Liver (tissue), 9 donors: ENCODE data around the gene STOX2. TPM values are rescaled to one million over a fixed set of nuclear protein-coding genes. Genes with fewer than 3 reads are reported as not detected.

Experiments used
- DNase-seq: peaks from one replicate; pipeline ENCODE4 v3.0.0-alpha.2; 2017; ENCODE audit warnings: low spot score
- H3K27ac ChIP-seq, 2 donors: one replicate each; pipeline ENCODE4 v1.7.0; 2013; ENCODE audit warnings: inconsistent platforms in 2 of 2, low read length in 2 of 2, control low read depth in 1 of 2, low read depth in 1 of 2, mild to moderate bottlenecking in 1 of 2
- H3K27me3 ChIP-seq, 4 donors: one replicate each; pipeline versions ENCODE4 v1.6.1 to v1.7.0; 2013; ENCODE audit warnings: low read length in 3 of 4, inconsistent platforms in 1 of 4, mild to moderate bottlenecking in 1 of 4, moderate library complexity in 1 of 4; ENCODE audit not compliant: control insufficient read depth in 4 of 4, insufficient read depth in 4 of 4
- H3K36me3 ChIP-seq, 4 donors: one replicate each; pipeline versions ENCODE4 v1.6.1 to v1.7.0; 2013; ENCODE audit warnings: low read length in 3 of 4, mild to moderate bottlenecking in 3 of 4, low read depth in 1 of 4, moderate library complexity in 1 of 4; ENCODE audit not compliant: control insufficient read depth in 4 of 4, insufficient read depth in 3 of 4
- H3K4me1 ChIP-seq, 4 donors: one replicate each; pipeline versions ENCODE4 v1.6.1 to v1.7.0; 2013; ENCODE audit warnings: low read length in 3 of 4, mild to moderate bottlenecking in 3 of 4, moderate library complexity in 1 of 4; ENCODE audit not compliant: control insufficient read depth in 4 of 4, insufficient read depth in 4 of 4
- H3K4me3 ChIP-seq, 3 donors: one replicate each; pipeline versions ENCODE4 v1.6.1 to v1.7.0; 2013; ENCODE audit warnings: low read length in 3 of 3, control low read depth in 1 of 3, low read depth in 1 of 3, mild to moderate bottlenecking in 1 of 3
- H3K9ac ChIP-seq, 2 donors: one replicate each; pipeline ENCODE4 v1.7.0; 2013; ENCODE audit warnings: low read length in 2 of 2, mild to moderate bottlenecking in 2 of 2, moderate library complexity in 2 of 2, control low read depth in 1 of 2, low read depth in 1 of 2
- H3K9me3 ChIP-seq, 4 donors: one replicate each; pipeline versions ENCODE4 v1.6.1 to v1.7.0; 2013; ENCODE audit warnings: low read length in 3 of 4; ENCODE audit not compliant: control insufficient read depth in 4 of 4
- ATF3 ChIP-seq: IDR thresholded peaks from 2 replicates; pipeline ENCODE4 v1.6.1; 2016; ENCODE audit warnings: antibody characterized with exemption
- CTCF ChIP-seq: fragments of 150-350 bp; IDR thresholded peaks from 2 replicates; pipeline ENCODE4 v1.5.1; 2017; ENCODE audit warnings: improper control_type of control experiment, low read depth, low read length; ENCODE audit not compliant: missing input control
- EGR1 ChIP-seq, 2 donors: IDR thresholded peaks; 2 replicates each; pipeline ENCODE4 v1.6.1; 2016 to 2018; ENCODE audit warnings: antibody characterized with exemption in 2 of 2, low read depth in 2 of 2
- FOXA1 ChIP-seq: IDR thresholded peaks from 2 replicates; pipeline ENCODE4 v1.6.1; 2016; ENCODE audit warnings: antibody characterized with exemption
- FOXA2 ChIP-seq: IDR thresholded peaks from 2 replicates; pipeline ENCODE4 v1.6.1; 2016; ENCODE audit warnings: antibody characterized with exemption
- HNF4G ChIP-seq: IDR thresholded peaks from 2 replicates; pipeline ENCODE4 v1.6.1; 2016; ENCODE audit warnings: antibody characterized with exemption
- JUND ChIP-seq, 2 donors: IDR thresholded peaks; 2 replicates each; pipeline ENCODE4 v1.6.1; 2016; ENCODE audit warnings: antibody characterized with exemption in 2 of 2
- MAX ChIP-seq: IDR thresholded peaks from 2 replicates; pipeline ENCODE4 v1.6.1; 2016; ENCODE audit warnings: antibody characterized with exemption
- NR2F2 ChIP-seq: IDR thresholded peaks from 2 replicates; pipeline ENCODE4 v1.6.1; 2016; ENCODE audit warnings: antibody characterized with exemption
- REST ChIP-seq: IDR thresholded peaks from 2 replicates; pipeline ENCODE4 v1.6.1; 2016; ENCODE audit warnings: antibody characterized with exemption, mild to moderate bottlenecking
- RXRA ChIP-seq, 2 donors: IDR thresholded peaks; 2 replicates each; pipeline ENCODE4 v1.6.1; 2017 to 2018; ENCODE audit warnings: antibody characterized with exemption in 2 of 2, mild to moderate bottlenecking in 1 of 2
- SP1 ChIP-seq: IDR thresholded peaks from 2 replicates; pipeline ENCODE4 v1.6.1; 2018; ENCODE audit warnings: antibody characterized with exemption, mild to moderate bottlenecking
- ZBTB33 ChIP-seq: IDR thresholded peaks from 2 replicates; pipeline ENCODE4 v1.6.1; 2016; ENCODE audit warnings: antibody characterized with exemption
- whole genome bisulfite sequencing: extraction: QIAGEN DNeasy Blood & Tissue Kit; methylation state at CpG from one replicate; pipeline ENCODE4 v1.1.7; 2013; 5-methylcytosine and 5-hydroxymethylcytosine counted together
- polyA plus RNA-seq, 2 donors: library from polyadenylated mRNA; stranded (reverse) in 1 of 2; unstranded in 1 of 2; fragments of 200-250 nt in 1 of 2; fragments of >200 nt in 1 of 2; fragmentation: Nextera tagmentation in 1 of 2; extraction: Ambion mirVana in 1 of 2; gene quantifications; one replicate each; pipeline versions ENCODE4 v1.2.1 to v1.2.3, GENCODE V29; 2013 to 2015
- total RNA-seq, 2 donors: library from RNA; depleted of rRNA; stranded (reverse); fragments of >200 nt; gene quantifications; one replicate each; pipeline ENCODE4 v1.2.3, GENCODE V29; 2014
- donor health status: healthy.
- donor health status: healthy.
- donor health status: healthy.
- donor health status: healthy.
- donor health status: healthy.

The STOX2 gene
- total and polyA plus RNA-seq, 4 donors, result 1.4 to 12.6 (median 1.6) TPM

- Histone ChIP-seq H3K27ac (no peak overlapping the region), H3K27me3 (no peaks in the 10 kb centered on the region), H3K4me1 (no peaks in the 10 kb centered on the region), H3K9me3 (no peaks in the 10 kb centered on the region), H3K9ac (no peak overlapping the region), H3K4me3 (no peak overlapping the region), H3K36me3 (no peaks in the 10 kb centered on the region)
- TF ChIP-seq HNF4G (no peak), EGR1 (IDR thresholded peaks at IDR 0.05; ENCODE audit: low read depth in 2 of 2) (no peak), MAX (no peak), SP1 (no peak), NR2F2 (no peak), RXRA (IDR thresholded peaks at IDR 0.05) (no peak), ATF3 (no peak), REST (no peak), JUND (IDR thresholded peaks at IDR 0.05) (no peak), FOXA1 (no peak), ZBTB33 (no peak), FOXA2 (no peak), CTCF (no peak)
- WGBS, result 91% methylated on average over 6 of the region's 6 CpGs
- no peak for DNase-seq
Observed at GRCh38 chr4:184032091-184032490, 127.0 kb downstream of the STOX2 start.

GRCh38 chr4:184039963-184040383, 134.9 kb downstream of the STOX2 start:
- no peaks in the 10 kb centered on the region for H3K27me3 ChIP-seq
- TF ChIP-seq RXRA (IDR thresholded peaks at IDR 0.05) (peak in 1 of 2 donors; percentile 0), FOXA1 (no peak)
- H3K9ac ChIP-seq, result no peak overlapping the region
- WGBS, result 11% methylated on average over 22 of the region's 22 CpGs
- no peaks in the 10 kb centered on the region for H3K36me3 ChIP-seq
- DNase-seq, result no peak
- H3K4me1 ChIP-seq, result peaks cover 0 to 6% (median 2%) of the 10 kb centered on the region in 4 donors
- H3K4me3 ChIP-seq, result peak overlapping the region in 2 of 3 donors; percentile 32 to 39
- peaks cover 0 to 7% (median 1%) of the 10 kb centered on the region in 4 donors for H3K9me3 ChIP-seq
- H3K27ac ChIP-seq, result no peak overlapping the region
